ENCODE measurements around the gene GBX2. TPM values are rescaled to one million over a fixed set of nuclear protein-coding genes. Genes with fewer than 3 reads are reported as not detected.

Gene GBX2
- total and polyA plus RNA-seq, 2 of the 8 experiments (the other 6 are each of a cell fraction or from before 2014, with no cell fraction given), result 0.38 to 0.89 TPM

- H2AFZ ChIP-seq (ENCODE audit: low read length), result no peak overlapping the region
- DNase-seq (ENCODE audit: low read depth in 1 of 2, low spot score in 2 of 2) (no peak), FAIRE-seq (no peak)
- H3K14ac ChIP-seq (ENCODE audit: insufficient read length), result no peak overlapping the region
- H3K4ac ChIP-seq (replicated peaks; ENCODE audit: insufficient read length, low read depth, low read length), result no peak overlapping the region
- no peaks in the 10 kb centered on the region for H4K20me1 ChIP-seq (replicated peaks in 1 of 2; ENCODE audit: control insufficient read depth in 1 of 2, insufficient read depth in 2 of 2, low read length in 2 of 2)
- no peak overlapping the region for H3K4me2 ChIP-seq (ENCODE audit: insufficient read depth in 1 of 2, low read depth in 2 of 2, low read length in 2 of 2)
- H3K79me2 ChIP-seq (ENCODE audit: control insufficient read depth in 1 of 2, insufficient read depth in 2 of 2, low read length in 2 of 2), result no peaks in the 10 kb centered on the region
- WGBS, 2 experiments (ENCODE audit: extremely low coverage in 1 of 2, insufficient coverage in 1 of 2, insufficient read length in 1 of 2, insufficient replicate concordance in 2 of 2, low coverage in 1 of 2, low lambda C conversion rate in 2 of 2, missing lambda C conversion rate in 1 of 2), result 83% methylated on average over 3 of the region's 3 CpGs; no CpG with 5 or more reads in 1 of the 2 experiments
- no peak overlapping the region for H3K4me3 ChIP-seq (ENCODE audit: extremely low read depth in 1 of 4, insufficient read depth in 2 of 4, low read depth in 3 of 4, low read length in 4 of 4)
- H3K36me3 ChIP-seq (ENCODE audit: control insufficient read depth in 2 of 4, insufficient read depth in 4 of 4, low read length in 3 of 4), result no peaks in the 10 kb centered on the region
- no peak overlapping the region for H2BK120ac ChIP-seq (replicated peaks; ENCODE audit: low read depth, low read length)
- no peak overlapping the region for H2BK5ac ChIP-seq (ENCODE audit: low read depth, low read length)
- no peaks in the 10 kb centered on the region for H3K79me1 ChIP-seq (ENCODE audit: low read depth, low read length)
- no peak overlapping the region for H4K5ac ChIP-seq (ENCODE audit: insufficient read length, low read depth, low read length)
- no peak overlapping the region for H4K8ac ChIP-seq (ENCODE audit: extremely low read depth, insufficient read depth, low read length)
- TF ChIP-seq JUN (IDR thresholded peaks at IDR 0.05; ENCODE audit: low read depth, low read length) (no peak), BRCA1 (IDR thresholded peaks at IDR 0.05; ENCODE audit: low read depth, low read length) (no peak), SP4 (IDR thresholded peaks at IDR 0.05; ENCODE audit: low read length) (no peak), TAF1 (IDR thresholded peaks at IDR 0.05; ENCODE audit: low read depth, low read length) (no peak), MAFK (IDR thresholded peaks at IDR 0.05; ENCODE audit: low read depth, low read length) (no peak), KDM4A (IDR thresholded peaks at IDR 0.05; ENCODE audit: low read depth, low read length, severe bottlenecking) (no peak), NRF1 (IDR thresholded peaks at IDR 0.05; ENCODE audit: low read depth, low read length) (no peak), RXRA (IDR thresholded peaks at IDR 0.05; ENCODE audit: insufficient read depth, low read depth, low read length) (no peak), GTF2F1 (IDR thresholded peaks at IDR 0.05; ENCODE audit: borderline replicate concordance, low read depth, low read length) (no peak), ASH2L (IDR thresholded peaks at IDR 0.05; ENCODE audit: low read length) (no peak), RBBP5 (IDR thresholded peaks at IDR 0.05; ENCODE audit: borderline replicate concordance, low read depth, low read length) (no peak), SIRT6 (IDR thresholded peaks at IDR 0.05; ENCODE audit: low read length) (no peak), KDM1A (IDR thresholded peaks at IDR 0.05; ENCODE audit: borderline replicate concordance, low read length) (no peak), FOSL1 (IDR thresholded peaks at IDR 0.05; ENCODE audit: insufficient read depth, low read depth, low read length) (no peak)
- H2AK5ac ChIP-seq (ENCODE audit: low read depth, low read length), result no peak overlapping the region
- no peak overlapping the region for H3K23ac ChIP-seq (ENCODE audit: insufficient read length)
- no peak overlapping the region for H3K9ac ChIP-seq (replicated peaks in 1 of 4; ENCODE audit: extremely low read depth in 1 of 4, low read depth in 3 of 4, low read length in 3 of 4)
- no peaks in the 10 kb centered on the region; a peak in 2 of 4 replicates for H3K9me3 ChIP-seq (ENCODE audit: insufficient read depth in 2 of 2, low read depth in 1 of 2, low read length in 1 of 2)
- peaks cover 7% of the 10 kb centered on the region; the same call in 1 of the 2 replicates for H3K23me2 ChIP-seq (ENCODE audit: low read depth, low read length)
- no peak overlapping the region for H3K56ac ChIP-seq (replicated peaks; ENCODE audit: insufficient read length, low read depth, low read length)
- H2BK20ac ChIP-seq (ENCODE audit: low read length), result no peak overlapping the region
- POLR2A ChIA-PET (ENCODE audit: partially characterized antibody), result no interaction called here
- H3K18ac ChIP-seq (ENCODE audit: extremely low read depth, low read length), result no peak overlapping the region
- peaks cover 0 to 19% (median 13%) of the 10 kb centered on the region in 4 experiments; a peak in 6 of 7 replicates for H3K4me1 ChIP-seq (replicated peaks in 1 of 4; ENCODE audit: control insufficient read depth in 3 of 4, insufficient read depth in 4 of 4, low read length in 3 of 4)
- no peak overlapping the region for H2BK12ac ChIP-seq (ENCODE audit: low read depth, low read length)
- peaks cover 28 to 54% (median 46%) of the 10 kb centered on the region in 4 experiments for H3K27me3 ChIP-seq (replicated peaks in 1 of 4; ENCODE audit: control insufficient read depth in 3 of 4, extremely low read depth in 1 of 4, insufficient read depth in 3 of 4, low read length in 3 of 4)
- CTCF ChIA-PET (ENCODE audit: partially characterized antibody), result interaction anchor here (1.0 to 6.9 kb wide), 8 partner anchors 11 to 191 kb away, joined by 3 to 50 read pairs (median 4); no protein-coding TSS in a partner anchor
- no peak overlapping the region for H2BK15ac ChIP-seq (ENCODE audit: low read length)
- H4K91ac ChIP-seq (replicated peaks; ENCODE audit: insufficient read length, low read length), result no peak overlapping the region
- no peak overlapping the region for H3K27ac ChIP-seq (ENCODE audit: low read depth, low read length)
These were observed 12.8 kb downstream of the GBX2 start for GRCh38 chr2:236155406-236155805.

All from H1 (cell line).